Small intestine (tissue), 7 donors: ENCODE results near the gene SPAG9. TPM values are rescaled to one million over a fixed set of nuclear protein-coding genes. Genes with fewer than 3 reads are reported as not detected.
A peak's percentile ranks its signal among the peaks of the same experiment; 100 is the strongest.

Experiments used
- DNase-seq, 2 donors: peaks; one replicate each; pipeline versions ENCODE4 v3.0.0 to v3.0.0-alpha.2; 2013
- FAIRE-seq: peaks from 2 replicates; lab custom pipeline; 2012; peaks lifted over from hg19 to GRCh38; lab: Jason Lieb, UNC
- H3K27ac ChIP-seq, 3 donors: one replicate each; pipeline ENCODE4 v1.5.1; 2013; ENCODE audit warnings: low read length in 2 of 3, mild to moderate bottlenecking in 2 of 3, control low read depth in 1 of 3, inconsistent platforms in 1 of 3, low read depth in 1 of 3, moderate library complexity in 1 of 3
- H3K27me3 ChIP-seq, 3 donors: one replicate each; pipeline ENCODE4 v1.6.1; 2013; ENCODE audit warnings: low read length in 3 of 3, inconsistent platforms in 1 of 3; ENCODE audit not compliant: control insufficient read depth in 3 of 3, insufficient read depth in 3 of 3
- H3K36me3 ChIP-seq, 3 donors: one replicate each; pipeline ENCODE4 v1.6.1; 2013; ENCODE audit warnings: low read length in 3 of 3, inconsistent platforms in 1 of 3, low read depth in 1 of 3, mild to moderate bottlenecking in 1 of 3, moderate library complexity in 1 of 3; ENCODE audit not compliant: control insufficient read depth in 3 of 3, insufficient read depth in 2 of 3
- H3K4me1 ChIP-seq, 3 donors: one replicate each; pipeline ENCODE4 v1.6.1; 2013; ENCODE audit warnings: low read length in 2 of 3, inconsistent platforms in 1 of 3, low read depth in 1 of 3, mild to moderate bottlenecking in 1 of 3, moderate library complexity in 1 of 3; ENCODE audit not compliant: control insufficient read depth in 3 of 3, insufficient read depth in 2 of 3
- H3K4me3 ChIP-seq, 3 donors: one replicate each; pipeline ENCODE4 v1.5.1; 2013; ENCODE audit warnings: low read length in 3 of 3, control low read depth in 1 of 3, inconsistent platforms in 1 of 3, low read depth in 1 of 3, mild to moderate bottlenecking in 1 of 3, moderate library complexity in 1 of 3
- H3K9me3 ChIP-seq, 2 donors: one replicate each; pipeline ENCODE4 v1.6.1; 2013; ENCODE audit warnings: low read depth in 1 of 2, low read length in 1 of 2; ENCODE audit not compliant: control insufficient read depth in 2 of 2, insufficient read depth in 1 of 2
- WGBS, 3 donors: extraction: QIAGEN DNeasy Blood & Tissue Kit; methylation state at CpG; one replicate each; pipeline ENCODE4 v1.1.7; 2013; 5-methylcytosine and 5-hydroxymethylcytosine counted together
- polyA plus RNA-seq, 4 donors: library from polyadenylated mRNA; stranded (reverse) in 3 of 4; unstranded in 1 of 4; fragments of 200-250 nt in 3 of 4; fragments of 120-200 nt in 1 of 4; gene quantifications; one replicate each; pipeline versions ENCODE4 v1.2.1 to v1.2.3, GENCODE V29; 2013
- donor health status: healthy with polysubstance abuse.
- donor health status: control.
- donor health status: control.
- donor health status: Bipolar disorder and iron deficiency.
- donor health status: healthy.

Gene SPAG9
- polyA plus RNA-seq, 4 donors: 14.1 to 65.9 (median 18.5) TPM

- DNase-seq: no peak
- Histone ChIP-seq H3K4me1 (peaks cover 0 to 4% (median 3%) of the 10 kb centered on the region in 3 donors), H3K36me3 (peaks cover 11 to 31% (median 13%) of the 10 kb centered on the region in 3 donors), H3K4me3 (no peak overlapping the region), H3K9me3 (no peaks in the 10 kb centered on the region), H3K27me3 (no peaks in the 10 kb centered on the region), H3K27ac (peak overlapping the region in 1 of 3 donors; percentile 2)
- FAIRE-seq: no peak
- WGBS, 3 donors: 25 to 41% (median 39%) methylated on average over 2 of the region's 2 CpGs
Observed at GRCh38 chr17:50976951-50977472, 143.7 kb downstream of the SPAG9 start.

GRCh38 chr17:50973557-50974494 lies 146.8 kb downstream of the SPAG9 start:
- no peak overlapping the region for H3K4me3 ChIP-seq
- FAIRE-seq (no peak), DNase-seq (no peak)
- H3K27me3 ChIP-seq: no peaks in the 10 kb centered on the region
- H3K9me3 ChIP-seq: no peaks in the 10 kb centered on the region
- H3K36me3 ChIP-seq: peaks cover 10 to 39% (median 19%) of the 10 kb centered on the region in 3 donors
- WGBS, 3 donors: 92 to 95% (median 93%) methylated on average over 7 of the region's 7 CpGs
- no peak overlapping the region for H3K27ac ChIP-seq
- peaks cover 0 to 4% (median 3%) of the 10 kb centered on the region in 3 donors for H3K4me1 ChIP-seq

GRCh38 chr17:50972577-50972976 lies 148.1 kb downstream of the SPAG9 start:
- Histone ChIP-seq H3K4me1 (peaks cover 0 to 2% (median 2%) of the 10 kb centered on the region in 3 donors), H3K4me3 (no peak overlapping the region), H3K9me3 (no peaks in the 10 kb centered on the region), H3K36me3 (peaks cover 7 to 34% (median 17%) of the 10 kb centered on the region in 3 donors), H3K27ac (no peak overlapping the region), H3K27me3 (no peaks in the 10 kb centered on the region)
- 91 to 96% (median 94%) methylated on average over 5 of the region's 5 CpGs for WGBS, 3 donors
- DNase-seq (no peak), FAIRE-seq (no peak)

GRCh38 chr17:50967795-50968194 lies 152.9 kb downstream of the SPAG9 start:
- DNase-seq (no peak), FAIRE-seq (no peak)
- Histone ChIP-seq H3K9me3 (no peaks in the 10 kb centered on the region), H3K4me3 (no peak overlapping the region), H3K4me1 (no peaks in the 10 kb centered on the region), H3K36me3 (peaks cover 2 to 39% (median 16%) of the 10 kb centered on the region in 3 donors), H3K27ac (no peak overlapping the region), H3K27me3 (no peaks in the 10 kb centered on the region)
- 63 to 91% (median 86%) methylated on average over 1 of the region's 1 CpG for WGBS, 3 donors

DNA sequence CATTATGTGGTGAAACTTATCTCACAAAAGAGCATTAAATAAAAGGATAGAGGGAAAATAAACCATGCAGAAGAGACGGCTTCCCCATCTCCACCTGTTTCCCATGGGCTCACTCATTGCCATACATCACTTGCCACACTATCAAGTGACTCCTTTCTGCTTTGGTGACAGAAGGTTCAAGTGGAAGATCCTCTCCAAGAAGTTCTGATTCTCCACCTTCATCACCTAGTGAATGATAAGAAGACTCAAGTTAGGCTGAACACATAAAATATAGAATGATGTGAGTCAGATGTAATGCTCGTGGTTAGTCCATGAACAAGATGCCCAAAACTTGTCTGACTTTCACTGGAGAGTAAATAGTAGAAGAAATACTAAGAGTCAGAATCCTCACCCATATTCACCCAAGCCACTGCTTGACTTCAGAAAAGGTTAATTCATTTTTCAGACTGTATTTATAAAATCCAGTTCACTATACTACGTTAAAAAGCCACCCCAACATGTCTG lies 154.5 kb downstream of the SPAG9 start:
- Histone ChIP-seq H3K9me3 (no peaks in the 10 kb centered on the region), H3K27ac (no peak overlapping the region), H3K27me3 (no peaks in the 10 kb centered on the region), H3K4me3 (no peak overlapping the region), H3K4me1 (no peaks in the 10 kb centered on the region), H3K36me3 (peaks cover 2 to 34% (median 16%) of the 10 kb centered on the region in 3 donors)
- no peak for DNase-seq
- no peak for FAIRE-seq
- 78 to 88% (median 81%) methylated on average over 3 of the region's 3 CpGs for WGBS, 3 donors

GRCh38 chr17:50963139-50963538 lies 157.5 kb downstream of the SPAG9 start:
- no peak for FAIRE-seq

GRCh38 chr17:50961282-50962220 lies 159.1 kb downstream of the SPAG9 start:
- no peak for DNase-seq
- H3K4me1 ChIP-seq: peaks cover 0 to 2% (median 0%) of the 10 kb centered on the region in 3 donors
- no peaks in the 10 kb centered on the region for H3K27me3 ChIP-seq
- H3K36me3 ChIP-seq: peaks cover 2 to 27% (median 6%) of the 10 kb centered on the region in 3 donors
- no peak for FAIRE-seq
- H3K9me3 ChIP-seq: no peaks in the 10 kb centered on the region
- H3K4me3 ChIP-seq: no peak overlapping the region
- WGBS, 3 donors: 86 to 91% (median 90%) methylated on average over 9 of the region's 9 CpGs
- no peak overlapping the region for H3K27ac ChIP-seq

More at GRCh38 chr17:50963139-50963538, 157.5 kb downstream of the SPAG9 start:
- Histone ChIP-seq H3K9me3 (no peaks in the 10 kb centered on the region), H3K27me3 (no peaks in the 10 kb centered on the region), H3K4me1 (no peaks in the 10 kb centered on the region), H3K4me3 (no peak overlapping the region), H3K27ac (no peak overlapping the region), H3K36me3 (peaks cover 2 to 30% (median 6%) of the 10 kb centered on the region in 3 donors)
- 63 to 86% (median 78%) methylated on average over 2 of the region's 2 CpGs for WGBS, 3 donors
- no peak for DNase-seq
